Fibroblast of pulmonary artery (primary cell): ENCODE results near the gene ZSWIM6.

Experiments used
- DNase-seq: peaks from one replicate; pipeline ENCODE4 v3.0.0-alpha.2; 2010; ENCODE audit warnings: low read depth
- H3K4me3 ChIP-seq: replicated peaks from 2 replicates; pipeline ENCODE4 v1.5.1; 2011; ENCODE audit warnings: low read depth, mild to moderate bottlenecking, control low read depth, low read length, moderate library complexity
- TF ChIP-seq, protein P1 (sequence below): IDR thresholded peaks from 2 replicates; pipeline ENCODE4 v1.5.1; 2011; ENCODE audit warnings: mild to moderate bottlenecking, control low read depth, low read length, inconsistent platforms; ENCODE audit errors: missing control alignments

ZSWIM6 gene

DNA sequence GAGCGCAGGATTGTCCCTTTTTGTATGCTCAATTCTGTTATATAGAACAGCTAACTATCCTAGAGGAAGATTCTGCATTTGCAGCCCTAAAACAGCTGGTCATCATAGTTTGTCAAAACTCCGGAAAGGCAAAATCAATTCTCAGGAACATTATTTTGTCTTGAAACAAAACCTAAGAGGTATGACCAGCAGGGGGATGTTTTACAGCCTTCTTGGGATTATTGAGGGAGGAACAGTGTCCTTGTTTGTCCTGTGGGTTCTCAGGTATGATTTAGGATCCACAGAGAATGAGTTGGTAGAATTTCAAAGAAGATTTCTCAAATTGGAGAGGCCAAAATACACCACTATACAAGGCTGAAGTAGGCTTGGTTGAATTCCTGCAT is 136.4 kb downstream of the ZSWIM6 start:
- DNase-seq: no peak
- TF ChIP-seq, protein P1, sequence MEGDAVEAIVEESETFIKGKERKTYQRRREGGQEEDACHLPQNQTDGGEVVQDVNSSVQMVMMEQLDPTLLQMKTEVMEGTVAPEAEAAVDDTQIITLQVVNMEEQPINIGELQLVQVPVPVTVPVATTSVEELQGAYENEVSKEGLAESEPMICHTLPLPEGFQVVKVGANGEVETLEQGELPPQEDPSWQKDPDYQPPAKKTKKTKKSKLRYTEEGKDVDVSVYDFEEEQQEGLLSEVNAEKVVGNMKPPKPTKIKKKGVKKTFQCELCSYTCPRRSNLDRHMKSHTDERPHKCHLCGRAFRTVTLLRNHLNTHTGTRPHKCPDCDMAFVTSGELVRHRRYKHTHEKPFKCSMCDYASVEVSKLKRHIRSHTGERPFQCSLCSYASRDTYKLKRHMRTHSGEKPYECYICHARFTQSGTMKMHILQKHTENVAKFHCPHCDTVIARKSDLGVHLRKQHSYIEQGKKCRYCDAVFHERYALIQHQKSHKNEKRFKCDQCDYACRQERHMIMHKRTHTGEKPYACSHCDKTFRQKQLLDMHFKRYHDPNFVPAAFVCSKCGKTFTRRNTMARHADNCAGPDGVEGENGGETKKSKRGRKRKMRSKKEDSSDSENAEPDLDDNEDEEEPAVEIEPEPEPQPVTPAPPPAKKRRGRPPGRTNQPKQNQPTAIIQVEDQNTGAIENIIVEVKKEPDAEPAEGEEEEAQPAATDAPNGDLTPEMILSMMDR: peak; percentile 16
- H3K4me3 ChIP-seq: no peak overlapping the region

DNA sequence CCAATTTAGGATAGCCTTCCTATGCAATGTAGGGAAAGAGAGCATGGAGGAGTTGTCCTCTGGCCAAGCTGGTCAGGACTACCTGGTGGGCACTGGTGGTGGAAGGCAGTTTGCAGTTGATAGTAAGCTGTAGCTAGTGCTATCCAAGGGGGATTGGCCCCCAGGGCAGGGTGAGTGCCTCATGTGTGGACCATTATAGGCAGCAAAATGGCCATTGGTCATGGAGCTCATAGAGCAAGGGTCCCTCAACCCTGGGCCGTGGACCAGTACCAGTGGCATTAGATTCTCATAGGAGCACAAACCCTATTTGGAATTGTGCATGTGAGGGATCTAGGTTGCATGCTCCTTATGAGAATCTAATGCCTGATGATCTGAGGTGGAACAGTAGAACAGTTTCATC is 139.3 kb downstream of the ZSWIM6 start:
- TF ChIP-seq, protein P1: no peak
- no peak overlapping the region for H3K4me3 ChIP-seq
- no peak for DNase-seq

DNA sequence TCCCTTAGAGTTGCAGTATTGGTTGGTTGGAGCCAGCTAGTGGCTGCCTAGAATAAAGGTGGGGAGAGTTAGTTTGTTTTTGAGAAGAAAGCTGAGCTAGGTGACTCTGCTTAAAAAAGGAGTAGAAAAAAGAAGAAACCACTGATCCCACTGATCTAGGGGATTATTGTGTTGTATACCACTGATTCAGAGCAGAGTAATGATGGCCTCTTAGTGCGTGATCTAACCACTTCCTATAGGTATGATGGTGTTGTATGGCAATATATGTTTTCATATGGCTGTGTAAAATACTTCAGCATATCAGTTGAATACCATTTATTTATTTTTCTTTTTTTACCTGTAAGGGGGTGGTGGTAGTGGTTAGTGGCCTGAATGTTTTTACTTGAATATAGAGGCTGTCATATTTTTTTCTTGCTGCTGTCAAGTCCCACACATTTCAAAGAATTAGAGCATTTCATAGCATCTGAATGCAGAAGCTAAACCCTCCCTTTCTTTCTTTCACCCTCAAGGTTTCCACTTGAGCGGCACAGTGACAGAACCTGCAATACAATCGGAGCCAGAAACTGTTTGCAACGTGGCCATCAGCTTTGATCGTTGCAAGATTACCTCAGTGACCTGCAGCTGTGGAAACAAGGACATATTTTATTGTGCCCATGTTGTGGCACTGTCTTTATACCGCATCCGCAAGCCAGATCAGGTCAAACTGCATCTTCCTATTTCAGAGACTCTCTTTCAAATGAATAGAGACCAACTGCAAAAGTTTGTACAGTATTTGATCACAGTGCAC is 140.3 kb downstream of the ZSWIM6 start:
- no peak for DNase-seq
- TF ChIP-seq, protein P1: no peak
- no peak overlapping the region for H3K4me3 ChIP-seq

DNA sequence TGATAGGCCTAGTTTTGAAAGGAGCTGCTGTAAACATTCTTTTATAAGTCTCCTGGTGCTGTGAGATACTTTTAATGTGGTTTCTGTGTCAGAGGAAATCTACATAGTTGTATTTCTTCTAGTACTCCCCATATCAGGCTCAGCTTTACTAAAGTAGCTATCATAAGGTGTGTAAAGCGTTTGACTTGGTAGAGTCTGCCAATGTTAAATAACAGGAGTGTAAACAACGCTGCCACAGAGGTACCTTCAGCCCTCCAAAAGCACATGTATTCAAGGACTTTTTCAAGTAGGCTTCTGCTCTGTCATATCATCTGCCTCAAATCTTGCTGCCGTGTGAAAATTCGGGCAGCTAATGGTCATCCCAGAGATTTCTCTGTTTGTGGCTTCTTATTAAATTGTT is 142.7 kb downstream of the ZSWIM6 start:
- no peak overlapping the region for H3K4me3 ChIP-seq
- no peak for DNase-seq
- TF ChIP-seq, protein P1: no peak

DNA sequence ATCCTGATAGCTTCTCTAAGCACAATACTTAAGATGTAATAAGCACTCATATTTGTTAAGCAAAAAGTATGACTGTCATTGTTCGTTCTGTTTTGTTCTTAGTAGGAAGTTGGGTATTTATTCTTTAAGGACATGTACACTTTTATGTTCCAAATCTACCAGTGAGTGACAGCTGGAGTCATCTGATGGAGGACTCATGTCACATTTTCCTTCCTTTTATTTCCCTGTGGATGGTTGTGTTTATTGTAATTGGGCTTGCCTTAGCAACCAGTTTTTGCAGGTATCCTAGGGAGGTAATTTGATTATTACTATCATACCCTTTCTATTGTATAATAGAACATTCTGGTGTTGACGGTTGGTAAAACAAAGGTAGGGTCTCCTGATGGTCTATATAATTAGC is 145.7 kb downstream of the ZSWIM6 start:
- TF ChIP-seq, protein P1: no peak
- no peak overlapping the region for H3K4me3 ChIP-seq
- DNase-seq: no peak

DNA sequence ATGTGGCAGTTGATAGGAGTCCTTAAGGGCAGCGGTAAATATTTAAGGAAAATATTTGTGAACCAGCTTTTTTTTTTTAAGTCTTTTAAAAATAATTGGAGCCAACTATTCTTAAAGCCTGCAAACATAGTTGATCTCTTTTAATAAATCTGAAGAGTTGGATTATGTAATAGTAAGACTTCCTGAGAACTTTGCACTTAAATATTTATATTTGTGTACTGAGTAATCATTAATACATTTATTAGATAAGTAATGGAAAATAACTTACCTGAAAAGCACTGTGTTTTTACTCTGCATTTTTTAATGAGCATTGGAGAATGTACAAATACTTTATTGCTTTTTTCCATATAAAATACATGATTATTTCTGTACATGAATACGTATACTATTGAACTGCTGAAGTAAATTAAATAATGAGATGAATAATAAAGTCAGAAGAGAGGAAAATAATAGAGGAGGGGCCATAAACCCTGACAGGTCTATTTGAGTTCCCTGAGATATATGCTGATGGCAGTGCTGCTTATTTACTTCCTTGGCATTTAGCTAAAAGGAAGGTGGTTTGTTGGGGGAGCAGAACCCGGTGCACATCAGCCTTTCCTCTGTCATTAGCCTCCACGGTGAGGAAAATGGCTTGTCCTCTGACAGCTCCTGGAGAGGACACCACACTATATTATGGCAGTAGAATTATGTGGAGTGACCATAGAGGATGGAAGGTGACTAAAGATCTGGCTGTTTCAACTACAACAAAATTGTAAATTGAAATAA is 148.0 kb downstream of the ZSWIM6 start:
- TF ChIP-seq, protein P1: no peak
- DNase-seq: no peak
- no peak overlapping the region for H3K4me3 ChIP-seq
